Large intestine (tissue), 3 donors: ENCODE results near the gene KIF21B. TPM values are rescaled to one million over a fixed set of nuclear protein-coding genes. Genes with fewer than 3 reads are reported as not detected.

Experiments
- DNase-seq, 2 donors: peaks; one replicate each; pipeline versions ENCODE4 v3.0.0 to v3.0.0-alpha.2; 2013
- H3K27ac ChIP-seq: one replicate; pipeline ENCODE4 v1.5.1; 2013; ENCODE audit warnings: low read length
- H3K27me3 ChIP-seq: 2 replicates; pipeline ENCODE4 v1.6.1; 2013; ENCODE audit warnings: low read length; ENCODE audit not compliant: control insufficient read depth, insufficient read depth
- H3K36me3 ChIP-seq: 2 replicates; pipeline ENCODE4 v1.6.1; 2013; ENCODE audit warnings: low read length; ENCODE audit not compliant: control insufficient read depth, insufficient read depth
- H3K4me1 ChIP-seq: one replicate; pipeline ENCODE4 v1.6.1; 2013; ENCODE audit warnings: low read length; ENCODE audit not compliant: control insufficient read depth, insufficient read depth
- H3K4me3 ChIP-seq: one replicate; pipeline ENCODE4 v1.5.1; 2013; ENCODE audit warnings: low read length
- H3K9me3 ChIP-seq: one replicate; pipeline ENCODE4 v1.6.1; 2013; ENCODE audit warnings: mild to moderate bottlenecking, low read depth, low read length, moderate library complexity; ENCODE audit not compliant: control insufficient read depth
- WGBS: methylation state at CpG from one replicate; pipeline ENCODE4 v1.1.5; 2013; ENCODE audit warnings: low lambda C conversion rate; ENCODE audit not compliant: insufficient coverage; 5-methylcytosine and 5-hydroxymethylcytosine counted together
- polyA plus RNA-seq: library from polyadenylated mRNA; unstranded; fragments of 120-200 nt; gene quantifications from one replicate; pipeline ENCODE4 v1.2.1, GENCODE V29; 2013

Gene KIF21B
- polyA plus RNA-seq, 1 donor = 1.5 TPM

GRCh38 chr1:201044119-201044518 lies 20.6 kb upstream of the KIF21B start:
- Histone ChIP-seq H3K27ac (no peak overlapping the region), H3K9me3 (no peaks in the 10 kb centered on the region), H3K27me3 (peaks cover 3% of the 10 kb centered on the region), H3K4me3 (no peak overlapping the region), H3K4me1 (peaks cover 5% of the 10 kb centered on the region), H3K36me3 (no peaks in the 10 kb centered on the region)
- DNase-seq = no peak
- WGBS = no CpG with 5 or more reads among the region's 9 CpGs

GRCh38 chr1:201042779-201043461 lies 19.4 kb upstream of the KIF21B start:
- WGBS = no CpG with 5 or more reads among the region's 13 CpGs
- no peak overlapping the region for H3K27ac ChIP-seq
- no peaks in the 10 kb centered on the region for H3K27me3 ChIP-seq
- peaks cover 5% of the 10 kb centered on the region for H3K4me1 ChIP-seq
- H3K36me3 ChIP-seq = no peaks in the 10 kb centered on the region
- H3K9me3 ChIP-seq = no peaks in the 10 kb centered on the region
- H3K4me3 ChIP-seq = no peak overlapping the region
- DNase-seq = peak; percentile 57 to 70

DNA sequence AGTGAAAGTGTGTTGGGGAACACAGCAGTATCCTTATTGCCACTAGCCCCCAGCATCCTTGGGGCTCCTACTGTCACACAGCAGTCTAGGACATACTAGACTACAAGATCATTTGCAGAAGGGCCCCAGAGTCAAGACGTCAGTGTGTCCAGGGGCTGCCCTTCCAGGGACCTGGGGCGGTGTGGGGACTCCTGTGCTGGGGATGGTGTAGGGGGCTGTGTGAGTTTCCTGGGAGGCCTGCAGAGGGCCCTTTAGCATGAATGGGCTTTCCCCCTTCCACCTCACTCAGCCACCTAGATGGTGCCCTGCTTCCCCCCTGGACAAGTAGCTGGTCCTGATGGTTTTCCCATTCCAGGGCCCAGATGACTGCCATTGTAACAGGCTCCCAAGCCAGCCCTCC lies 17.5 kb upstream of the KIF21B start:
- H3K4me1 ChIP-seq = peaks cover 5% of the 10 kb centered on the region
- no CpG with 5 or more reads among the region's 2 CpGs for WGBS
- peaks cover 2% of the 10 kb centered on the region for H3K27me3 ChIP-seq
- H3K27ac ChIP-seq = no peak overlapping the region
- H3K9me3 ChIP-seq = no peaks in the 10 kb centered on the region
- no peak overlapping the region for H3K4me3 ChIP-seq
- no peaks in the 10 kb centered on the region for H3K36me3 ChIP-seq
- no peak for DNase-seq

- Histone ChIP-seq H3K4me1 (peaks cover 5% of the 10 kb centered on the region), H3K4me3 (no peak overlapping the region), H3K36me3 (no peaks in the 10 kb centered on the region), H3K27me3 (peaks cover 2% of the 10 kb centered on the region), H3K27ac (no peak overlapping the region), H3K9me3 (no peaks in the 10 kb centered on the region)
- no CpG with 5 or more reads among the region's 5 CpGs for WGBS
- DNase-seq = no peak
Observed at GRCh38 chr1:201039876-201040275, 16.4 kb upstream of the KIF21B start.

- no CpG with 5 or more reads among the region's 2 CpGs for WGBS
- Histone ChIP-seq H3K27me3 (peaks cover 2% of the 10 kb centered on the region), H3K4me3 (no peak overlapping the region), H3K4me1 (peaks cover 5% of the 10 kb centered on the region), H3K27ac (no peak overlapping the region), H3K36me3 (no peaks in the 10 kb centered on the region), H3K9me3 (no peaks in the 10 kb centered on the region)
- DNase-seq = no peak
Observed at GRCh38 chr1:201039418-201039817, 15.9 kb upstream of the KIF21B start.

DNA sequence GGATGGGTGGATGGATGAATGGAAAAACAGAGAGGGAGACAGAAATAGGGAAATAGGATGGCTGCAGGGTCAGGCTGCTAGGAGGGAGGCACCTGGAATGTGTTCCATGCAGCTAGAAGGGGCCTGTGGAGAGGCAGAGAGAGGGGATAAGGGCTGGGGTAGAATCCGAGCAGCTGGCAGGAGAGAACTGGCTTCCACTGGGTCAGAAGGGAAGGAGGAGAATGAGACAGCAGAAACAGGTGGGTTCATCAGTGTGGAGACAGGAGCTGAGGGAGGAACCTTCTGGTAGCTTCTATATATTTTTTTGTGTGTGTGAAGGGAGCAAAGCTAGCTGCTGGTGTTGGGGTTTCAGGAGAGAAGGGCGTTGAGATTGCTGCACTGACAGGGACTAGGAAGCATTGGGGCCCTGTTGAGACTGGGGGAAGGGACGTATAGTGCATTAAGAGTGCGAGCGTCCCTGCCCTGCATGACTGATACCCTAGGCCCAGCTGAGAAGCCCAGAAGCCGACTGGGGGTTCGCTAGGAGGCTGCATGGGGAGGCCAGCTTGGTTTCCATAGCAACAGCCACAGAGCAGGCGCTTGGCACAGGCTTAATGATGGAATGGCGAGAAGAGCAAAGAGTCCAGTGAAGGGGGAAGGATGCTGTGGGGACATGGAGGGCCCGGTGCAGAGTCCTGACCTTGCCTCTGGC lies 14.8 kb upstream of the KIF21B start:
- H3K27me3 ChIP-seq = peaks cover 2% of the 10 kb centered on the region
- no CpG with 5 or more reads among the region's 10 CpGs for WGBS
- no peak overlapping the region for H3K27ac ChIP-seq
- no peak for DNase-seq
- H3K4me1 ChIP-seq = peaks cover 5% of the 10 kb centered on the region
- no peaks in the 10 kb centered on the region for H3K36me3 ChIP-seq
- no peak overlapping the region for H3K4me3 ChIP-seq
- H3K9me3 ChIP-seq = no peaks in the 10 kb centered on the region

DNA sequence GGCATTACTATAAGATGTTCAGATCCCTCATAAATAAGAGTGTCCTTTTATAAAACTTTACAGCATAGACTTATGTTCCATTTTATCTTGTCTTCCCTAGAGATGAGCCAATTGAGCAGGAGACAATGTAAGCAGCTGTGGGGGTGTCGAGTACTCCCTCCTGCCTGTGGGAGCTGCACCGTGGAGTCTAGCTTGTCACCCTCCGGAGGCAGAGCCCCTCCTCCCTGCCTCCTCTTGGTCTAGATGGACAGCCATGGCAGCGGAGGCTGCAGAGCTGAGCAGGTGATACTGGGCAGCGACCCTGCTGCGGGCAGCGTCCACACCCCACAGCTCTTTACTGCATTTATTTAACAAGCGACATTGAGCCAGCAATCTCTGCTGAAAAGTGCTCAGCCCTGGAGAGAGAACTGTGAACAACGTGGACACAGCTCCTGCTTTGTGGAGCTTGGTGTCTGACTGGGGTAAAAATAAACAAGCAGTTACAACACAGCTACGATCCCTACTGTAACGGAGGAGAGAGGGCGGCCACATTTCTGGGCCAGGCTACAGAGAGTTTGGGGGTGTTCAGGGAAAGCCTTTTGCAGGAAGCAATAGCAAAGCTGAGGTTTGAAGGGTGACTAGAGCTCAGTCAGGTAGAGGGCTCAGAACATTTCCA lies 12.8 kb upstream of the KIF21B start:
- H3K4me3 ChIP-seq = no peak overlapping the region
- H3K27me3 ChIP-seq = peaks cover 2% of the 10 kb centered on the region
- H3K4me1 ChIP-seq = no peaks in the 10 kb centered on the region
- no peaks in the 10 kb centered on the region for H3K9me3 ChIP-seq
- no peak for DNase-seq
- H3K36me3 ChIP-seq = no peaks in the 10 kb centered on the region
- 60% methylated on average over 2 of the region's 12 CpGs for WGBS
- no peak overlapping the region for H3K27ac ChIP-seq

GRCh38 chr1:201034671-201035070 lies 11.2 kb upstream of the KIF21B start:
- no peak for DNase-seq
- H3K4me1 ChIP-seq = no peaks in the 10 kb centered on the region
- H3K27ac ChIP-seq = no peak overlapping the region
- peaks cover 2% of the 10 kb centered on the region for H3K27me3 ChIP-seq
- H3K36me3 ChIP-seq = no peaks in the 10 kb centered on the region
- no peak overlapping the region for H3K4me3 ChIP-seq
- H3K9me3 ChIP-seq = no peaks in the 10 kb centered on the region
- no CpG with 5 or more reads among the region's 4 CpGs for WGBS

DNA sequence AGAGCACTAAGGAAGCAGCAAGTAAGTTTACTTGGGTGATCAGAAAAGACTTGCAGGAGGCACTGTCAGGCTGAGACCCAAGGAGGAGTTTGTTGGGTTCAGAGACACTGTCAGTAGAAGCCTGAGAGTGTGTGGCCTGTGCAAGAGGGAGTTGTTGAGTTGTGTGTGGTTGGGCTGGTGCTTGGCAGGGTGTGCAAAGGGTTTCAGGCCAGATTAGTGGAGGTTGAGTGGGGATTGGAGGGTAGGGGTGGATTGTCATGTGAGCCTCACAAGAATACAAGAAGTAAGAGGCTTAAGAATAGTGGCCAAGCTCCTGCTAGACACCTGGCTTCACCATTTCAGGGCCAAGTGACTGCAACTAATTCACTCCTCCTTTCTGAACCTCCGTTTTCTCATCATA lies 8.9 kb upstream of the KIF21B start:
- no peaks in the 10 kb centered on the region for H3K36me3 ChIP-seq
- no peaks in the 10 kb centered on the region for H3K9me3 ChIP-seq
- peaks cover 2% of the 10 kb centered on the region for H3K27me3 ChIP-seq
- no peaks in the 10 kb centered on the region for H3K4me1 ChIP-seq
- H3K27ac ChIP-seq = no peak overlapping the region
- no peak overlapping the region for H3K4me3 ChIP-seq
- WGBS = no CpG with 5 or more reads among the region's 1 CpG
- DNase-seq = no peak

DNA sequence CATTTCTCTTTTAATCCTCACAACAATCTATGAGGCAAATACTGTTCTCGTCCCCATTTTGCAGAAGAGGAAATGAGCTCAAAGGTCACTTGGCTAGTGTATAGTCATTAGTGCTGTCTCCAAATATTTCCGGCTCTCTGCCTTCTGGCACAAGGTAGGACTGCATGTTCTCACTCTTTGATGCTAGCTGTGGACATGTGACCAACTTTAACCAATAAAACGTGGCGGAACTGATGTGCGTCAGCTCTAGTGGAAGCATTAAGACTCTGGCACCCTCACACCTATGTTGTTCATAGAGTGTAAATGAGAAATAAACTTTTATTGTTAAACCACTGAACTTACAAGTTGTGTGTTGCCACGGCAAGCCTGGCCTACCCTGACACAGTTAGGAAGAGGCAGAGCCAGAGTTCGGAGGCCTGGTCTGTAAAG lies 5.0 kb upstream of the KIF21B start:
- Histone ChIP-seq H3K27me3 (peaks cover 6% of the 10 kb centered on the region), H3K4me3 (no peak overlapping the region), H3K4me1 (peaks cover 9% of the 10 kb centered on the region), H3K9me3 (no peaks in the 10 kb centered on the region), H3K27ac (no peak overlapping the region), H3K36me3 (no peaks in the 10 kb centered on the region)
- WGBS = 89% methylated on average over 3 of the region's 7 CpGs
- no peak for DNase-seq
